PC-3 (cell line): ENCODE results near the gene PLCL1. TPM values are rescaled to one million over a fixed set of nuclear protein-coding genes. Genes with fewer than 3 reads are reported as not detected.

Experiments
- ATAC-seq: fragments of 200-7000 bp; cut with Tn5 transposase; 2 replicates; pipeline ENCODE4 v1.9.1; 2020; ENCODE audit warnings: mild to moderate bottlenecking, moderate library complexity
- BruUV-seq: library from RNA; stranded (reverse); fragments of 400-500 nt; replicated peaks from 2 replicates; lab custom pipeline; 2021; lab: Mats Ljungman, UMichigan
- CTCF ChIA-PET: fragments of 300-600 bp; sonication (Branson Sonifier 250); formaldehyde crosslinking; loops from one replicate; lab custom pipeline; 2022; ENCODE audit warnings: antibody characterized with exemption; lab: Charles Lee
- POLR2A ChIA-PET: fragments of 300-600 bp; sonication (Branson Sonifier 250); formaldehyde crosslinking; loops from one replicate; lab custom pipeline; 2022; ENCODE audit warnings: antibody characterized with exemption; ENCODE audit not compliant: unreplicated experiment; lab: Charles Lee
- DNase-seq: peaks from one replicate; pipeline ENCODE4 v3.0.0-alpha.2; 2015
- H2AFZ ChIP-seq: fragments of 300-600 bp; sonication (generic); 2 replicates; pipeline ENCODE4 v1.6.0; 2016; ENCODE audit warnings: antibody characterized with exemption, low read length
- H3F3A ChIP-seq: fragments of 300-600 bp; sonication (generic); one replicate; pipeline ENCODE4 v1.6.0; 2017; ENCODE audit warnings: antibody characterized with exemption, low read length, control low read depth, mild to moderate bottlenecking; ENCODE audit not compliant: unreplicated experiment
- H3K27ac ChIP-seq: fragments of 300-600 bp; sonication (generic); 2 replicates; pipeline ENCODE4 v1.5.1; 2016; ENCODE audit warnings: mild to moderate bottlenecking, low read length
- H3K27me3 ChIP-seq: fragments of 300-600 bp; sonication (generic); 2 replicates; pipeline ENCODE4 v1.6.1; 2016; ENCODE audit warnings: low read length, mixed read lengths
- H3K36me3 ChIP-seq: fragments of 300-600 bp; sonication (generic); 2 replicates; pipeline ENCODE4 v1.6.1; 2016; ENCODE audit warnings: low read depth, mixed run types, low read length, mixed read lengths
- H3K4me1 ChIP-seq: fragments of 300-600 bp; sonication (generic); 2 replicates; pipeline ENCODE4 v1.5.1; 2016; ENCODE audit warnings: low read length; ENCODE audit not compliant: insufficient read depth
- H3K4me2 ChIP-seq: fragments of 300-600 bp; sonication (generic); 2 replicates; pipeline ENCODE4 v1.6.0; 2016; ENCODE audit warnings: low read length
- H3K4me3 ChIP-seq: fragments of 300-600 bp; sonication (generic); 2 replicates; pipeline ENCODE4 v1.5.1; 2016; ENCODE audit warnings: mild to moderate bottlenecking, low read length, mixed read lengths
- H3K79me2 ChIP-seq: fragments of 300-600 bp; sonication (generic); 2 replicates; pipeline ENCODE4 v1.6.1; 2017; ENCODE audit warnings: low read length, mixed read lengths
- H3K9ac ChIP-seq: fragments of 300-600 bp; sonication (generic); 2 replicates; pipeline ENCODE4 v1.6.0; 2016; ENCODE audit warnings: mild to moderate bottlenecking, low read length
- H3K9me2 ChIP-seq: fragments of 300-600 bp; sonication (generic); replicated peaks from 2 replicates; pipeline ENCODE4 v1.6.1; 2016; ENCODE audit warnings: mixed run types, low read length, mixed read lengths
- H3K9me3 ChIP-seq: fragments of 300-600 bp; sonication (generic); 2 replicates; pipeline ENCODE4 v1.6.1; 2016; ENCODE audit warnings: low read length, mixed read lengths
- H4K20me1 ChIP-seq: fragments of 300-600 bp; sonication (generic); 2 replicates; pipeline ENCODE4 v1.6.1; 2016; ENCODE audit warnings: low read length, mixed read lengths
- EZH2 ChIP-seq: fragments of 300-600 bp; sonication (generic); IDR thresholded peaks from one replicate; pipeline ENCODE4 v1.6.1; 2017; ENCODE audit warnings: antibody characterized with exemption, mild to moderate bottlenecking, low read length; ENCODE audit not compliant: unreplicated experiment
- EZH2phosphoT487 ChIP-seq: fragments of 300-600 bp; sonication (generic); IDR thresholded peaks from 2 replicates; pipeline ENCODE4 v1.6.1; 2018; ENCODE audit warnings: mild to moderate bottlenecking, antibody characterized with exemption, low read length, borderline replicate concordance
- intact Hi-C: fragments of 100-400 bp; cut with micrococcal nuclease; formaldehyde crosslinking; loops from 2 replicates; pipeline ENCODE4 v1.9.0; 2023
- total RNA-seq: library from RNA; depleted of rRNA; stranded (reverse); fragments of >200 nt; gene quantifications from 2 replicates; pipeline ENCODE4 v1.2.3, GENCODE V29; 2014
- TF ChIP-seq, protein P1 (sequence below): fragments of 300-600 bp; sonication (generic); conservative IDR thresholded peaks from 2 replicates; pipeline ENCODE4 v1.5.1; 2017; ENCODE audit warnings: antibody characterized with exemption, low read depth, mild to moderate bottlenecking, low read length

Gene PLCL1
- total RNA-seq, 1 experiment from 2014 or later, result not detected

DNA sequence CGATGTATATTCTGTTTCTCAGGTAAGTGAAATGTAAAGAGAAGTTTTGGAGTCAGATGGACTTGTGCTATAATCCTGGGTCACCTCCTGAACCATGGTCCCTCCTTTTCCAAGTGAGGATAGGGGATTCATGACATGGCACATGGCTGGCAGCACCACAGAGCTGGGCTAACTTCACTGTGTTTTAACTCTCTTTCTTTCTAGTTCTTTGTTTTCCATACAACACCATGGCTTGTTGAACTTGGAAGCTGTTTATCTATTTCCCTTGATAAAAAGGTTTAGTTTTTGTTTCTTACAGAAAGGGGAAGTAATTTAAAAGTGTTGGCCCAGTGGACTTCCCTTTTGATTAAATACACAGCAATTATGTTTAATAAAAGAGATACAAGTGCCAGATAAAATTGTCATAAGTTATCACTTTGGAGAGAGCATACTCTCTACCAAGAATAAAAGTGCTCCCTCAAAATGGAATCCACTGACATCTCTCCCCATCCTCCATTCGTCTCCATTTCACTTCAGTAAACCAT lies 90.4 kb downstream of the PLCL1 start:
- Histone ChIP-seq H3K79me2 (no peaks in the 10 kb centered on the region), H3K9me2 (no peaks in the 10 kb centered on the region), H3K9ac (no peak overlapping the region), H3F3A (no peaks in the 10 kb centered on the region), H3K27ac (no peak overlapping the region), H3K9me3 (no peaks in the 10 kb centered on the region), H3K36me3 (no peaks in the 10 kb centered on the region), H3K27me3 (peaks cover 11% of the 10 kb centered on the region), H3K4me2 (no peak overlapping the region), H4K20me1 (no peaks in the 10 kb centered on the region), H3K4me1 (no peaks in the 10 kb centered on the region), H2AFZ (no peak overlapping the region), H3K4me3 (no peak overlapping the region)
- TF ChIP-seq EZH2phosphoT487, result no peak
- TF ChIP-seq EZH2, result no peak
- TF ChIP-seq, protein P1, sequence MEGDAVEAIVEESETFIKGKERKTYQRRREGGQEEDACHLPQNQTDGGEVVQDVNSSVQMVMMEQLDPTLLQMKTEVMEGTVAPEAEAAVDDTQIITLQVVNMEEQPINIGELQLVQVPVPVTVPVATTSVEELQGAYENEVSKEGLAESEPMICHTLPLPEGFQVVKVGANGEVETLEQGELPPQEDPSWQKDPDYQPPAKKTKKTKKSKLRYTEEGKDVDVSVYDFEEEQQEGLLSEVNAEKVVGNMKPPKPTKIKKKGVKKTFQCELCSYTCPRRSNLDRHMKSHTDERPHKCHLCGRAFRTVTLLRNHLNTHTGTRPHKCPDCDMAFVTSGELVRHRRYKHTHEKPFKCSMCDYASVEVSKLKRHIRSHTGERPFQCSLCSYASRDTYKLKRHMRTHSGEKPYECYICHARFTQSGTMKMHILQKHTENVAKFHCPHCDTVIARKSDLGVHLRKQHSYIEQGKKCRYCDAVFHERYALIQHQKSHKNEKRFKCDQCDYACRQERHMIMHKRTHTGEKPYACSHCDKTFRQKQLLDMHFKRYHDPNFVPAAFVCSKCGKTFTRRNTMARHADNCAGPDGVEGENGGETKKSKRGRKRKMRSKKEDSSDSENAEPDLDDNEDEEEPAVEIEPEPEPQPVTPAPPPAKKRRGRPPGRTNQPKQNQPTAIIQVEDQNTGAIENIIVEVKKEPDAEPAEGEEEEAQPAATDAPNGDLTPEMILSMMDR, result no peak
- intact Hi-C loops, result no loop called here
- no peak for DNase-seq
- CTCF ChIA-PET, result no interaction called here
- no peak for ATAC-seq
- POLR2A ChIA-PET, result no interaction called here
- BruUV-seq, result no TSS peak

DNA sequence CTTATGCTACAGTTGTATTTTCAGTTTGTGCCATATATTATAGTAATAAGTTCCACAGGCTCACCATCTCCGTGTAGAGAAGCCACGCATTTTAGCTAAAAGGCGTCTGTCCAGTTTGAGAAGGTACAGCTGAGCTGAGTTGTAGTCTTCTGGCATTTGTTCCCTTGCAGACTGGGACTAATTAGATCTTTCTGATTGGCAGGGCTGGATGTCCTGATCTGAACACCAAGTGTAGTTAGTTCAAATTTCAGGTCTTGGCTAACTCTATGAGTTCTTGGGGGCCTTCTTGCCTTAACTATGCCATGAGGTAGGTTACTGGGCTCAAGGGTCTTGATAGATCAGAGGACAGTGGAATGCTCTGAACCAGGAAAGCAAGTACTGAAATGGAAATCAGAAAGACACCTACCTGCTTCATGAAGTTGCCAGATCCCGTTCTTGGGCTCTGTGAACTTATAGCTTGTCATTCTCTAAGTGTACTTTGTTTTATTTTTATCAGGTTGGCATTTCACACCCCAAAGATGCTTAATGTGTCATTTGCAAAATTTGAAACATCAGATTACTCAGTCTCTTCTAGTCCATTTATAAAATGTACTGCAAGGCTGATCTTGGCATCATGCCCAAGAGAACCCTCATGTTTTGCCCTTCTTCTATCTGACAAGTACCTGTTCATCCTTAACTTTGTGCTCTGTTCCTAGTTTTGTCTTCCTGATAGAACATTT lies 93.7 kb downstream of the PLCL1 start:
- intact Hi-C loops, result no loop called here
- POLR2A ChIA-PET, result no interaction called here
- CTCF ChIA-PET, result no interaction called here

DNA sequence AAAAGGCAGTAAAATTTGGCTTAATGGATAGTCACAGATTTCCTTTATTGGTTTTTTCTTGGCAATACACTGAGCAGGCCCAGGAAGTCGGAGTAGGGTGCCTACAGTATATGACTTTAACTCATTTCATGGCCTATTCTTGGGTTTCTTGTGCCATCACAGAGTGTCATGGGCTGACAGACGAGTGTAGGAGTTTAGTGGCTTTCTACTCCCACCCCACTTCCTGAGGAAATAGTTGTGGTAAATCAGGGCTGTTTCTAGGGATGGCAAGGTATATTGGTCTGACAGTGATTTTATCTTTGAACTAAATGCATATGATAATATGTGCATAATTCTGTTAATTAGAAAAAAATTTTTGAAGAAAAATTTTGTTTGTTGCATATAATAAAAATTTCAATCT lies 100.1 kb downstream of the PLCL1 start:
- Histone ChIP-seq H4K20me1 (no peaks in the 10 kb centered on the region), H3K4me1 (no peaks in the 10 kb centered on the region), H2AFZ (no peak overlapping the region), H3K36me3 (no peaks in the 10 kb centered on the region), H3K4me3 (no peak overlapping the region), H3K27ac (no peak overlapping the region), H3K9me3 (no peaks in the 10 kb centered on the region), H3K79me2 (no peaks in the 10 kb centered on the region), H3F3A (no peaks in the 10 kb centered on the region), H3K9me2 (no peaks in the 10 kb centered on the region), H3K4me2 (no peak overlapping the region), H3K9ac (no peak overlapping the region), H3K27me3 (no peaks in the 10 kb centered on the region)
- BruUV-seq, result no TSS peak
- POLR2A ChIA-PET, result no interaction called here
- ATAC-seq (no peak), DNase-seq (no peak)
- no peak for TF ChIP-seq EZH2phosphoT487
- TF ChIP-seq EZH2, result no peak
- TF ChIP-seq, protein P1, result no peak
- CTCF ChIA-PET, result no interaction called here
- intact Hi-C loops, result no loop called here

More for the DNA sequence above, 93.7 kb downstream of the PLCL1 start:
- ATAC-seq (no peak), DNase-seq (no peak)
- H3K27me3 ChIP-seq, result peaks cover 8% of the 10 kb centered on the region
- H3K36me3 ChIP-seq, result no peaks in the 10 kb centered on the region
- H3K9me3 ChIP-seq, result no peaks in the 10 kb centered on the region
- no peak overlapping the region for H3K4me2 ChIP-seq
- TF ChIP-seq, protein P1, result no peak
- BruUV-seq, result no TSS peak
- H3K79me2 ChIP-seq, result no peaks in the 10 kb centered on the region
- no peaks in the 10 kb centered on the region for H3K4me1 ChIP-seq
- no peaks in the 10 kb centered on the region for H3F3A ChIP-seq
- H2AFZ ChIP-seq, result no peak overlapping the region
- no peak overlapping the region for H3K4me3 ChIP-seq
- H3K27ac ChIP-seq, result no peak overlapping the region
- H3K9ac ChIP-seq, result no peak overlapping the region
- H3K9me2 ChIP-seq, result no peaks in the 10 kb centered on the region
- H4K20me1 ChIP-seq, result no peaks in the 10 kb centered on the region
